HepG2 (cell line): ENCODE measurements around the gene LRRC8E.

Source experiments
- CHD2 ChIP-seq: IDR thresholded peaks from 2 replicates; pipeline ENCODE4 v1.6.1; 2011; ENCODE audit warnings: low read depth, low read length, improper control_type of control experiment
- CSRNP1 ChIP-seq: sonication (generic); formaldehyde crosslinking; IDR thresholded peaks from 2 replicates; pipeline ENCODE4 v1.8.1; 2023; ENCODE audit warnings: mild to moderate bottlenecking, missing genetic modification reagents
- CTCF ChIP-seq: sonication (generic); formaldehyde crosslinking; IDR thresholded peaks from 2 replicates; pipeline ENCODE4 v1.5.0; 2020; ENCODE audit warnings: mild to moderate bottlenecking, missing genetic modification reagents, moderate library complexity
- HOXA7 ChIP-seq: sonication (generic); formaldehyde crosslinking; IDR thresholded peaks from 2 replicates; pipeline ENCODE4 v1.8.1; 2022; ENCODE audit warnings: mild to moderate bottlenecking, missing genetic modification reagents, moderate library complexity
- MAF1 ChIP-seq: sonication (generic); formaldehyde crosslinking; IDR thresholded peaks from 2 replicates; pipeline ENCODE4 v1.5.0; 2020; ENCODE audit warnings: missing genetic modification reagents, borderline replicate concordance
- MXI1 ChIP-seq: IDR thresholded peaks from 3 replicates; pipeline ENCODE4 v1.6.1; 2012; ENCODE audit warnings: low read depth, low read length, inconsistent platforms, borderline replicate concordance
- NFE2L1 ChIP-seq: sonication (generic); formaldehyde crosslinking; IDR thresholded peaks from 2 replicates; pipeline ENCODE4 v1.4.0; 2020; ENCODE audit warnings: missing genetic modification reagents, mild to moderate bottlenecking, borderline replicate concordance
- POLR2A ChIP-seq, 2 experiments: IDR thresholded peaks; 2 replicates each; pipeline ENCODE4 v1.6.1; 2011; ENCODE audit warnings: low read depth in 2 of 2, low read length in 2 of 2, mild to moderate bottlenecking in 1 of 2, moderate library complexity in 1 of 2; ENCODE audit not compliant: insufficient read depth in 1 of 2
- PRPF4 ChIP-seq: fragments of 200-400 bp; formaldehyde crosslinking; IDR thresholded peaks from 2 replicates; pipeline ENCODE4 v1.6.1; 2016; ENCODE audit warnings: low read length, low read depth; ENCODE audit not compliant: poor library complexity, severe bottlenecking
- RAD21 ChIP-seq: fragments of 450-650 bp; formaldehyde crosslinking; IDR thresholded peaks from 2 replicates; pipeline ENCODE4 v1.5.0; 2020; ENCODE audit warnings: mild to moderate bottlenecking
- TCF12 ChIP-seq, 2 experiments: fragments of 450-650 bp in 1 of 2; sonication (generic) in 1 of 2; formaldehyde crosslinking in 1 of 2; IDR thresholded peaks; 2 replicates each; pipeline versions ENCODE4 v1.6.1 to v1.8.0; 2017 to 2022; ENCODE audit warnings: antibody characterized with exemption in 1 of 2, mild to moderate bottlenecking in 1 of 2, missing genetic modification reagents in 1 of 2, moderate library complexity in 1 of 2
- TCF7 ChIP-seq: sonication (generic); IDR thresholded peaks from 2 replicates; pipeline ENCODE4 v1.6.1; 2016; ENCODE audit warnings: antibody characterized with exemption, low read depth
- TF ChIP-seq, protein P1 (sequence below): sonication (generic); formaldehyde crosslinking; IDR thresholded peaks from 2 replicates; pipeline ENCODE4 v1.4.0; 2020; ENCODE audit warnings: missing genetic modification reagents, mild to moderate bottlenecking, borderline replicate concordance

- TF ChIP-seq CTCF (CRISPR knock-in tag) = no peak
- no peak for TF ChIP-seq TCF7
- no peak for TF ChIP-seq CSRNP1
- TF ChIP-seq RAD21 (CRISPR knock-in tag) = no peak
- no peak for TF ChIP-seq PRPF4
- no peak for TF ChIP-seq HOXA7 (CRISPR knock-in tag)
- TF ChIP-seq MXI1 = no peak
- TF ChIP-seq, protein P1, sequence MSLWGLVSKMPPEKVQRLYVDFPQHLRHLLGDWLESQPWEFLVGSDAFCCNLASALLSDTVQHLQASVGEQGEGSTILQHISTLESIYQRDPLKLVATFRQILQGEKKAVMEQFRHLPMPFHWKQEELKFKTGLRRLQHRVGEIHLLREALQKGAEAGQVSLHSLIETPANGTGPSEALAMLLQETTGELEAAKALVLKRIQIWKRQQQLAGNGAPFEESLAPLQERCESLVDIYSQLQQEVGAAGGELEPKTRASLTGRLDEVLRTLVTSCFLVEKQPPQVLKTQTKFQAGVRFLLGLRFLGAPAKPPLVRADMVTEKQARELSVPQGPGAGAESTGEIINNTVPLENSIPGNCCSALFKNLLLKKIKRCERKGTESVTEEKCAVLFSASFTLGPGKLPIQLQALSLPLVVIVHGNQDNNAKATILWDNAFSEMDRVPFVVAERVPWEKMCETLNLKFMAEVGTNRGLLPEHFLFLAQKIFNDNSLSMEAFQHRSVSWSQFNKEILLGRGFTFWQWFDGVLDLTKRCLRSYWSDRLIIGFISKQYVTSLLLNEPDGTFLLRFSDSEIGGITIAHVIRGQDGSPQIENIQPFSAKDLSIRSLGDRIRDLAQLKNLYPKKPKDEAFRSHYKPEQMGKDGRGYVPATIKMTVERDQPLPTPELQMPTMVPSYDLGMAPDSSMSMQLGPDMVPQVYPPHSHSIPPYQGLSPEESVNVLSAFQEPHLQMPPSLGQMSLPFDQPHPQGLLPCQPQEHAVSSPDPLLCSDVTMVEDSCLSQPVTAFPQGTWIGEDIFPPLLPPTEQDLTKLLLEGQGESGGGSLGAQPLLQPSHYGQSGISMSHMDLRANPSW (CRISPR knock-in tag) = no peak
- no peak for TF ChIP-seq CHD2
- no peak for TF ChIP-seq NFE2L1 (CRISPR knock-in tag)
- TF ChIP-seq POLR2A (IDR thresholded peaks at IDR 0.05; ENCODE audit: insufficient read depth in 1 of 2, low read depth in 2 of 2, low read length in 2 of 2) = no peak
- no peak for TF ChIP-seq TCF12 (IDR thresholded peaks at IDR 0.05)
- no peak for TF ChIP-seq TCF12 (CRISPR knock-in tag; IDR thresholded peaks at IDR 0.05)
- no peak for TF ChIP-seq MAF1 (CRISPR knock-in tag)
These were observed 46.5 kb downstream of the LRRC8E start for GRCh38 chr19:7934766-7935165.
